HEK293 (cell line): ENCODE measurements around the gene ZNF653.

ENCODE experiments used
- CTCF ChIA-PET: fragments of 350-600 bp; formaldehyde crosslinking; extraction: SDS; loops from one replicate; lab custom pipeline; 2021; ENCODE audit warnings: antibody characterized with exemption; lab: Yijun Ruan, JAX
- POLR2A ChIA-PET: fragments of 300-600 bp; formaldehyde crosslinking; extraction: SDS; loops from one replicate; lab custom pipeline; 2020; ENCODE audit warnings: antibody characterized with exemption, inconsistent platforms; lab: Yijun Ruan, JAX
- H3K27ac ChIP-seq: fragments of 200-500 bp; sonication (Bioruptor generic); 2 replicates; pipeline ENCODE4 v1.5.1; 2014; ENCODE audit warnings: low read depth, low read length, control low read depth, inconsistent platforms; ENCODE audit errors: extremely low read depth
- H3K36me3 ChIP-seq, 2 experiments: fragments of 200-500 bp in 1 of 2; sonication (Bioruptor generic) in 1 of 2; 1 replicate in 1 of 2; 2 replicates in 1 of 2; pipeline ENCODE4 v1.5.1; 2014 to 2017; ENCODE audit warnings: inconsistent platforms in 2 of 2, low read length in 2 of 2; ENCODE audit not compliant: control insufficient read depth in 2 of 2, insufficient read depth in 1 of 2
- H3K4me1 ChIP-seq: fragments of 200-500 bp; sonication (Bioruptor generic); 2 replicates; pipeline ENCODE4 v1.5.1; 2014; ENCODE audit warnings: mild to moderate bottlenecking, low read length, inconsistent platforms; ENCODE audit not compliant: control insufficient read depth, insufficient read depth
- H3K4me3 ChIP-seq: 2 replicates; pipeline ENCODE4 v1.5.1; 2011; ENCODE audit warnings: low read depth, mild to moderate bottlenecking, control low read depth, low read length, moderate library complexity
- H3K9me3 ChIP-seq: fragments of 200-500 bp; sonication (Bioruptor generic); 2 replicates; pipeline ENCODE4 v1.5.1; 2014; ENCODE audit warnings: low read depth, low read length, inconsistent platforms; ENCODE audit not compliant: control insufficient read depth, insufficient read depth
- EGR2 ChIP-seq: fragments of 450-650 bp; formaldehyde crosslinking; IDR thresholded peaks from 2 replicates; pipeline ENCODE4 v1.5.1; 2016; ENCODE audit warnings: low read depth, missing biosample characterization, missing genetic modification characterization
- GLI4 ChIP-seq: fragments of 450-650 bp; formaldehyde crosslinking; IDR thresholded peaks from 2 replicates; pipeline ENCODE4 v1.5.1; 2016; ENCODE audit warnings: missing biosample characterization, missing genetic modification characterization
- GLIS1 ChIP-seq: fragments of 450-650 bp; formaldehyde crosslinking; IDR thresholded peaks from 2 replicates; pipeline ENCODE4 v1.5.1; 2016; ENCODE audit warnings: missing biosample characterization, missing genetic modification characterization
- KLF8 ChIP-seq: fragments of 450-650 bp; formaldehyde crosslinking; IDR thresholded peaks from 2 replicates; pipeline ENCODE4 v1.5.1; 2016; ENCODE audit warnings: missing biosample characterization, missing genetic modification characterization
- SP2 ChIP-seq: fragments of 450-650 bp; formaldehyde crosslinking; IDR thresholded peaks from 2 replicates; pipeline ENCODE4 v1.5.1; 2016; ENCODE audit warnings: missing biosample characterization, missing genetic modification characterization
- ZNF112 ChIP-seq: fragments of 450-650 bp; formaldehyde crosslinking; IDR thresholded peaks from 2 replicates; pipeline ENCODE4 v1.5.0; 2017; ENCODE audit warnings: missing biosample characterization, missing genetic modification characterization
- ZNF132 ChIP-seq: fragments of 450-650 bp; formaldehyde crosslinking; IDR thresholded peaks from 2 replicates; pipeline ENCODE4 v1.5.1; 2017; ENCODE audit warnings: missing biosample characterization, missing genetic modification characterization, borderline replicate concordance
- ZNF138 ChIP-seq: fragments of 450-650 bp; formaldehyde crosslinking; IDR thresholded peaks from 2 replicates; pipeline ENCODE4 v1.5.1; 2016; ENCODE audit warnings: missing biosample characterization, missing genetic modification characterization, borderline replicate concordance
- ZNF292 ChIP-seq: fragments of 450-650 bp; formaldehyde crosslinking; IDR thresholded peaks from 2 replicates; pipeline ENCODE4 v1.5.1; 2016; ENCODE audit warnings: low read depth, missing biosample characterization, missing genetic modification characterization, borderline replicate concordance
- ZNF626 ChIP-seq: fragments of 450-650 bp; sonication (Bioruptor Pico); formaldehyde crosslinking; IDR thresholded peaks from 2 replicates; pipeline ENCODE4 v1.5.1; 2018; ENCODE audit warnings: missing biosample characterization, missing genetic modification characterization, inconsistent platforms
- ZNF76 ChIP-seq: fragments of 450-650 bp; formaldehyde crosslinking; IDR thresholded peaks from 2 replicates; pipeline ENCODE4; 2016; ENCODE audit warnings: low read depth, missing biosample characterization, missing genetic modification characterization, borderline replicate concordance
- TF ChIP-seq, protein P1 (sequence below): fragments of 450-650 bp; formaldehyde crosslinking; optimal IDR thresholded peaks from 2 replicates; pipeline ENCODE3; 2016; ENCODE audit warnings: missing biosample characterization, mild to moderate bottlenecking, missing genetic modification characterization
- TF ChIP-seq, protein P2 (sequence below): fragments of 450-650 bp; formaldehyde crosslinking; conservative IDR thresholded peaks from 2 replicates; pipeline ENCODE4 v1.5.1; 2016; ENCODE audit warnings: low read depth, missing biosample characterization, missing genetic modification characterization

The ZNF653 gene

DNA sequence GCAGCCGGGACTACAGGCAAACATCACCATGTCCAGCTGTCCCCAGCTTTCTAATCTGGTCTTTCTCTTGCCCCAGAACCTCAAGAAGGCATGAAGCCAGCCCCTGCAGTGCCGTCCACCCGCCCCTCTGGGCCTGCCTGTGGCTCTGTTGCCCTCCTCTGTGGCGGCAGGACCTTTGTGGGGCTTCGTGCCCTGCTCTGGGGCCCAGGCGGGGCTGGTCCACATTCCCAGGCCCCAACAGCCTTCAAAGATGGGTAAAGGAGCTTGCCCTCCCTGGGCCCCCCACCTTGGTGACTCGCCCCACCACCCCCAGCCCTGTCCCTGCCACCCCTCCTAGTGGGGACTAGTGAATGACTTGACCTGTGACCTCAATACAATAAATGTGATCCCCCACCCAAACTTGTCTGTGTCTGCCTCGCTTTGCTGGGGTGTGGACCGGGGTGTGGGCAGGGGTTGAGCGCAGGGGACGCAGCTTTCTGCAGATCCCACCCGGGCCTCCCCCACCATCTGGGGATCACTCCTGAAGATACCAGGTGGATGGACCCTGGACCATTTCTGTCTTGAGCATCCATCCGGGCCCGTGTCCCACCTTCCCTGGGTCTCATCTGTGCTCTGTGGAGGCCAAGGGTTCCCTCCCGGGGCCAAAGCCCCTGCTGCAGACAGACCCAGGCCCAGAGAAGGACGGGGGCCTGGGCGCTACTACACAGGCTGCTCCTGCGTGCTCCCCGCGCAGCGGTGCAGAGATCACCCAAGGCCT lies 54.9 kb downstream of the ZNF653 start:
- POLR2A ChIA-PET: interaction anchor here (1.1 kb wide), 1 partner anchor 76 kb away, joined by 3 read pairs; the partner anchor contains the start of gene SWSAP1

DNA sequence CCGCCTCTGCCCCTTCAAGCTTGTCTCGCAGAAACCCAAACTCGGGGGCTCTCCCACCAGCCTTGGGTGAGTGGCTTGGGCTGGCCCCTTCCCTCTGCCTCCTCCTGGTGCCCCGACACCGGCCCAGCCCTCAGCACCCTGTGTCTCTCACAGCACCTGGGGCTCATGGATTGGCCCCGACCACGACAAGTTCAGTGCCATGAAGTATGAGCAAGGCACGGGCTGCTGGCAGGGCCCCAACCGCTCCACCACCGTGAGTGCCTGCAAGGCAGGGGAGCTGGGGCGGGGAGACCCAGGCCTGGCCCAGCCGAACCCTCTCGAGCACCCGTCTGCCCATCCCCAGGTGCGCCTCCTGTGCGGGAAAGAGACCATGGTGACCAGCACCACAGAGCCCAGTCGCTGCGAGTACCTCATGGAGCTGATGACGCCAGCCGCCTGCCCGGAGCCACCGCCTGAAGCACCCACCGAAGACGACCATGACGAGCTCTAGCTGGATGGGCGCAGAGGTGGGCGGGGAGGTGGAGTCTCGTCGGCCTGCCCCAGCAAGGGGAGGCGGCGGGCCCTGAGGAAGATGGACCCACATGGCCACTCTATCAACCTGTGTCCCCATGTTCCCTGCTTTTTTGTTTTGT lies 56.6 kb downstream of the ZNF653 start:
- TF ChIP-seq ZNF626 (tag by site-specific recombination): no peak
- no peak for TF ChIP-seq ZNF292
- ChIA-PET POLR2A (interaction anchor here (1.5 kb wide), 1 partner anchor 68 kb away, joined by 6 read pairs; no protein-coding TSS in a partner anchor), CTCF (interaction anchor here (0.5 to 2.1 kb wide), 5 partner anchors 20 to 92 kb away, joined by 3 to 16 read pairs (median 3); no protein-coding TSS in a partner anchor)
- no peaks in the 10 kb centered on the region for H3K4me1 ChIP-seq
- H3K9me3 ChIP-seq: no peaks in the 10 kb centered on the region
- H3K27ac ChIP-seq: no peak overlapping the region
- no peak overlapping the region for H3K4me3 ChIP-seq
- peaks cover 10 to 60% of the 10 kb centered on the region in 2 experiments; a peak in 2 of 3 replicates for H3K36me3 ChIP-seq

More for the DNA sequence above, 54.9 kb downstream of the ZNF653 start:
- TF ChIP-seq KLF8 (tag by site-specific recombination) (no peak), SP2 (tag by site-specific recombination) (peak; percentile 38)
- TF ChIP-seq, all 188 proteins: peak for 1
- Histone ChIP-seq H3K27ac (no peak overlapping the region), H3K9me3 (no peaks in the 10 kb centered on the region), H3K4me1 (no peaks in the 10 kb centered on the region), H3K4me3 (no peak overlapping the region), H3K36me3 (peaks cover 10 to 43% of the 10 kb centered on the region in 2 experiments; a peak in 2 of 3 replicates)
- CTCF ChIA-PET: interaction anchor here (0.5 to 1.7 kb wide), 5 partner anchors 16 to 73 kb away, joined by 3 to 16 read pairs (median 4); partner anchors contain the start of genes ODAD3 and PRKCSH

DNA sequence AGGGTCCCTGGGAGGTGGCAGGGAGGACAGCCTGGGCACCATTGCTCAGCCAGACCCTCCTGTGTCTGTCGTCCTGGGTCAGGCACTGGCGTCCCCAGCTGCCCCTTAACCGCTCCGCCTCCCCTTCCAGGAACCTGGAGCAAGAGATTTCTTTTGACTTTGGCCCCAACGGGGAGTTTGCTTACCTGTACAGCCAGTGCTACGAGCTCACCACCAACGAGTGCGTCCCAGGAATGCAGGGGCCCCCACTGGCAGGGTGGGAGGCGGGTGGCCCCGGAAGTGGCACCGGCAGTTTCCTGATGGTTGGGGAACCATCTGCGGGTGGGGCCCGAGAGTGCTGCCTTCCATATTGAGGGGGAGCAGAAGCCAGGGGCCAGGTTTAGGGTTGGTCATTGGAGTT lies 57.2 kb downstream of the ZNF653 start:
- H3K4me1 ChIP-seq: no peaks in the 10 kb centered on the region
- H3K9me3 ChIP-seq: no peaks in the 10 kb centered on the region
- ChIA-PET CTCF (interaction anchor here (0.6 to 2.1 kb wide), 5 partner anchors 21 to 310 kb away, joined by 3 to 16 read pairs (median 3); no protein-coding TSS in a partner anchor), POLR2A (interaction anchor here (0.7 to 1.5 kb wide), 2 partner anchors 67 to 301 kb away, joined by 4 to 6 read pairs; no protein-coding TSS in a partner anchor)
- no peak overlapping the region for H3K4me3 ChIP-seq
- no peak for TF ChIP-seq GLIS1
- TF ChIP-seq EGR2 (tag by site-specific recombination): no peak
- TF ChIP-seq ZNF132: no peak
- no peak for TF ChIP-seq ZNF138 (tag by site-specific recombination)
- TF ChIP-seq ZNF112 (tag by site-specific recombination): no peak
- TF ChIP-seq GLI4 (tag by site-specific recombination): no peak
- no peak for TF ChIP-seq ZNF76 (tag by site-specific recombination)
- TF ChIP-seq, protein P1, sequence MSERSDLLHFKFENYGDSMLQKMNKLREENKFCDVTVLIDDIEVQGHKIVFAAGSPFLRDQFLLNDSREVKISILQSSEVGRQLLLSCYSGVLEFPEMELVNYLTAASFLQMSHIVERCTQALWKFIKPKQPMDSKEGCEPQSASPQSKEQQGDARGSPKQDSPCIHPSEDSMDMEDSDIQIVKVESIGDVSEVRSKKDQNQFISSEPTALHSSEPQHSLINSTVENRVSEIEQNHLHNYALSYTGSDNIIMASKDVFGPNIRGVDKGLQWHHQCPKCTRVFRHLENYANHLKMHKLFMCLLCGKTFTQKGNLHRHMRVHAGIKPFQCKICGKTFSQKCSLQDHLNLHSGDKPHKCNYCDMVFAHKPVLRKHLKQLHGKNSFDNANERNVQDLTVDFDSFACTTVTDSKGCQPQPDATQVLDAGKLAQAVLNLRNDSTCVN (tag by site-specific recombination): no peak
- TF ChIP-seq, protein P2, sequence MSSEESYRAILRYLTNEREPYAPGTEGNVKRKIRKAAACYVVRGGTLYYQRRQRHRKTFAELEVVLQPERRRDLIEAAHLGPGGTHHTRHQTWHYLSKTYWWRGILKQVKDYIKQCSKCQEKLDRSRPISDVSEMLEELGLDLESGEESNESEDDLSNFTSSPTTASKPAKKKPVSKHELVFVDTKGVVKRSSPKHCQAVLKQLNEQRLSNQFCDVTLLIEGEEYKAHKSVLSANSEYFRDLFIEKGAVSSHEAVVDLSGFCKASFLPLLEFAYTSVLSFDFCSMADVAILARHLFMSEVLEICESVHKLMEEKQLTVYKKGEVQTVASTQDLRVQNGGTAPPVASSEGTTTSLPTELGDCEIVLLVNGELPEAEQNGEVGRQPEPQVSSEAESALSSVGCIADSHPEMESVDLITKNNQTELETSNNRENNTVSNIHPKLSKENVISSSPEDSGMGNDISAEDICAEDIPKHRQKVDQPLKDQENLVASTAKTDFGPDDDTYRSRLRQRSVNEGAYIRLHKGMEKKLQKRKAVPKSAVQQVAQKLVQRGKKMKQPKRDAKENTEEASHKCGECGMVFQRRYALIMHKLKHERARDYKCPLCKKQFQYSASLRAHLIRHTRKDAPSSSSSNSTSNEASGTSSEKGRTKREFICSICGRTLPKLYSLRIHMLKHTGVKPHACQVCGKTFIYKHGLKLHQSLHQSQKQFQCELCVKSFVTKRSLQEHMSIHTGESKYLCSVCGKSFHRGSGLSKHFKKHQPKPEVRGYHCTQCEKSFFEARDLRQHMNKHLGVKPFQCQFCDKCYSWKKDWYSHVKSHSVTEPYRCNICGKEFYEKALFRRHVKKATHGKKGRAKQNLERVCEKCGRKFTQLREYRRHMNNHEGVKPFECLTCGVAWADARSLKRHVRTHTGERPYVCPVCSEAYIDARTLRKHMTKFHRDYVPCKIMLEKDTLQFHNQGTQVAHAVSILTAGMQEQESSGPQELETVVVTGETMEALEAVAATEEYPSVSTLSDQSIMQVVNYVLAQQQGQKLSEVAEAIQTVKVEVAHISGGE: no peak
- H3K36me3 ChIP-seq: peaks cover 15 to 64% of the 10 kb centered on the region in 2 experiments; a peak in 2 of 3 replicates
- no peak overlapping the region for H3K27ac ChIP-seq
